ENCODE measurements around the gene BPIFB3. TPM values are rescaled to one million over a fixed set of nuclear protein-coding genes. Genes with fewer than 3 reads are reported as not detected.

The BPIFB3 gene
- total RNA-seq, 1 donor from 2014 or later, result not detected

GRCh38 chr20:33112547-33113386 lies 59.1 kb downstream of the BPIFB3 start:
- DNase-seq (ENCODE audit: low spot score), result peak; percentile 47

- DNase-seq (ENCODE audit: low spot score), result peak; percentile 45
Observed at GRCh38 chr20:33113387-33113908, 59.7 kb downstream of the BPIFB3 start.

GRCh38 chr20:33115501-33115900 lies 61.8 kb downstream of the BPIFB3 start:
- peak; percentile 67 for DNase-seq (ENCODE audit: low spot score)

- peak; percentile 18 for DNase-seq (ENCODE audit: low spot score)
Observed at GRCh38 chr20:33119725-33120720, 66.3 kb downstream of the BPIFB3 start.

GRCh38 chr20:33120934-33121333 lies 67.2 kb downstream of the BPIFB3 start:
- peak; percentile 47 for DNase-seq (ENCODE audit: low spot score)

- DNase-seq (ENCODE audit: low spot score), result peak; percentile 65
Observed at GRCh38 chr20:33122297-33122696, 68.6 kb downstream of the BPIFB3 start.

Other genes with a start within 250 kb of the BPIFB3 start
- gene MAPRE1, start 233.9 kb upstream of the BPIFB3 start, total RNA-seq, result 107 TPM
- 0.39 TPM for gene EFCAB8, start 195.0 kb upstream of the BPIFB3 start, total RNA-seq
- gene SUN5, start 49.5 kb upstream of the BPIFB3 start, total RNA-seq, result not detected
- not detected for gene BPIFB2, start 46.2 kb upstream of the BPIFB3 start, total RNA-seq
- not detected for gene BPIFB6, start 22.3 kb upstream of the BPIFB3 start, total RNA-seq
- gene BPIFB4, start 25.7 kb downstream of the BPIFB3 start, total RNA-seq, result not detected
- gene BPIFA2, start 114.3 kb downstream of the BPIFB3 start, total RNA-seq, result not detected
- gene BPIFA3, start 163.4 kb downstream of the BPIFB3 start, total RNA-seq, result not detected
- not detected for gene BPIFA1, start 182.1 kb downstream of the BPIFB3 start, total RNA-seq
- gene BPIFB1, start 229.3 kb downstream of the BPIFB3 start, total RNA-seq, result not detected

Measured in mesenteric fat pad (tissue), 1 donor.